IgD-negative memory B cell (primary cell): ENCODE results near the gene ITGA11. TPM values are rescaled to one million over a fixed set of nuclear protein-coding genes. Genes with fewer than 3 reads are reported as not detected.

Source experiments
- H3K27ac Mint-ChIP-seq, 3 donors: one replicate each; pipeline ENCODE4 v1.8.0; 2020 to 2022; ENCODE audit warnings: mild to moderate bottlenecking in 3 of 3, mixed read lengths in 3 of 3, moderate library complexity in 1 of 3
- H3K27me3 Mint-ChIP-seq: one replicate; pipeline ENCODE4 v1.8.0; 2021; ENCODE audit warnings: mixed read lengths
- H3K36me3 Mint-ChIP-seq: one replicate; pipeline ENCODE4 v1.8.0; 2020; ENCODE audit warnings: mild to moderate bottlenecking, mixed read lengths
- H3K4me1 Mint-ChIP-seq, 3 donors: one replicate each; pipeline ENCODE4 v1.8.0; 2020 to 2022; ENCODE audit warnings: mixed read lengths in 3 of 3, mild to moderate bottlenecking in 1 of 3
- H3K4me3 Mint-ChIP-seq, 4 donors: one replicate each; pipeline ENCODE4 v1.8.0; 2020 to 2022; ENCODE audit warnings: mild to moderate bottlenecking in 4 of 4, mixed read lengths in 4 of 4, moderate library complexity in 3 of 4
- H3K9me3 Mint-ChIP-seq, 3 donors: one replicate each; pipeline ENCODE4 v1.8.0; 2020 to 2021; ENCODE audit warnings: mixed read lengths in 3 of 3, mild to moderate bottlenecking in 1 of 3
- polyA plus RNA-seq: library from polyadenylated mRNA; unstranded; fragments of 300-500 nt; fragmentation: Illumina TruSeq; gene quantifications from one replicate; pipeline ENCODE4 v1.2.3, GENCODE V29; 2021

The ITGA11 gene
- polyA plus RNA-seq: not detected

GRCh38 chr15:68431792-68432401 lies at the start of gene ITGA11:
ITGA11 (minus strand) TSS chr15:68432163; CDS start chr15:68432066, 97 bp downstream.
- Mint-ChIP-seq H3K9me3 (peaks cover 0 to 4% (median 0%) of the 10 kb centered on the region in 3 donors), H3K27ac (no peak within 1 kb of the TSS), H3K27me3 (peaks cover 33% of the 10 kb centered on the region), H3K4me3 (peak within 1 kb of the TSS in 1 of 4 donors; percentile 72), H3K4me1 (peaks cover 0 to 5% (median 0%) of the 10 kb centered on the region in 3 donors), H3K36me3 (peaks cover 2% of the 10 kb centered on the region)

GRCh38 chr15:68481321-68481720 lies 49.4 kb upstream of the ITGA11 start:
- peaks cover 19% of the 10 kb centered on the region for H3K27me3 Mint-ChIP-seq

GRCh38 chr15:68480296-68480695 lies 48.3 kb upstream of the ITGA11 start:
- no peak overlapping the region for H3K27ac Mint-ChIP-seq
- H3K9me3 Mint-ChIP-seq: no peaks in the 10 kb centered on the region
- peaks cover 19% of the 10 kb centered on the region for H3K27me3 Mint-ChIP-seq
- no peaks in the 10 kb centered on the region for H3K36me3 Mint-ChIP-seq
- no peak overlapping the region for H3K4me3 Mint-ChIP-seq
- peaks cover 0 to 1% (median 0%) of the 10 kb centered on the region in 3 donors for H3K4me1 Mint-ChIP-seq

More at GRCh38 chr15:68481321-68481720, 49.4 kb upstream of the ITGA11 start:
- no peaks in the 10 kb centered on the region for H3K36me3 Mint-ChIP-seq
- no peak overlapping the region for H3K4me3 Mint-ChIP-seq
- H3K4me1 Mint-ChIP-seq: peaks cover 0 to 1% (median 0%) of the 10 kb centered on the region in 3 donors
- H3K9me3 Mint-ChIP-seq: no peaks in the 10 kb centered on the region
- H3K27ac Mint-ChIP-seq: no peak overlapping the region

DNA sequence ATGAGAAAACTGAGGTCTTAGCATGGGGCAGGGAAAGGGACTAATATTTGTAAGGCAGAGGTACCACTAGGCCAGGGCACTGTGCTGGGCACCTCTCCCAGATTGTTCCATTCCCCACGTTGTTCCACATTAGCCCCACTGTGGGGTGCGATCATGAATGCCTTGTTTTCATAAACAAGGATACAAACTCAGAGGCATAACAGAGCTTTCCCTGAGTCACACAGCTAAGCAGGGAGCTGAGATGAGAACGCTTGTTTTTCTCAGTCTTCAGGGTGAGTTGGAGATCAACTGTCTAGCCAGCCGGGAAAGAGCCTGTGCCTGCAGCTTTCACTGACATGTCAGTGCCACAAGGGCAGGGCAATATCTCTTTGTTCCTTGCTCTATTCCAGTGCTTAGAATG lies 47.9 kb upstream of the ITGA11 start:
- no peaks in the 10 kb centered on the region for H3K36me3 Mint-ChIP-seq
- no peak overlapping the region for H3K4me3 Mint-ChIP-seq

GRCh38 chr15:68479406-68479805 lies 47.4 kb upstream of the ITGA11 start:
- H3K27ac Mint-ChIP-seq: no peak overlapping the region
- H3K27me3 Mint-ChIP-seq: peaks cover 17% of the 10 kb centered on the region
- no peak overlapping the region for H3K4me3 Mint-ChIP-seq
- no peaks in the 10 kb centered on the region for H3K9me3 Mint-ChIP-seq
- H3K36me3 Mint-ChIP-seq: no peaks in the 10 kb centered on the region
- H3K4me1 Mint-ChIP-seq: peaks cover 0 to 1% (median 0%) of the 10 kb centered on the region in 3 donors

More for the DNA sequence above, 47.9 kb upstream of the ITGA11 start:
- Mint-ChIP-seq H3K27me3 (peaks cover 16% of the 10 kb centered on the region), H3K9me3 (no peaks in the 10 kb centered on the region), H3K4me1 (peaks cover 0 to 1% (median 0%) of the 10 kb centered on the region in 3 donors), H3K27ac (no peak overlapping the region)

GRCh38 chr15:68478853-68479252 lies 46.9 kb upstream of the ITGA11 start:
- Mint-ChIP-seq H3K4me3 (no peak overlapping the region), H3K9me3 (no peaks in the 10 kb centered on the region), H3K4me1 (no peaks in the 10 kb centered on the region), H3K36me3 (no peaks in the 10 kb centered on the region), H3K27me3 (peaks cover 20% of the 10 kb centered on the region), H3K27ac (peak overlapping the region in 1 of 3 donors; percentile 9)

- Mint-ChIP-seq H3K27ac (no peak overlapping the region), H3K4me3 (no peak overlapping the region), H3K36me3 (no peaks in the 10 kb centered on the region), H3K27me3 (peaks cover 14% of the 10 kb centered on the region), H3K9me3 (no peaks in the 10 kb centered on the region), H3K4me1 (no peaks in the 10 kb centered on the region)
Observed at GRCh38 chr15:68475449-68475848, 43.5 kb upstream of the ITGA11 start.

- H3K4me3 Mint-ChIP-seq: no peak overlapping the region
- no peaks in the 10 kb centered on the region for H3K4me1 Mint-ChIP-seq
- no peaks in the 10 kb centered on the region for H3K9me3 Mint-ChIP-seq
- H3K36me3 Mint-ChIP-seq: no peaks in the 10 kb centered on the region
- peaks cover 5% of the 10 kb centered on the region for H3K27me3 Mint-ChIP-seq
- H3K27ac Mint-ChIP-seq: no peak overlapping the region
Observed at GRCh38 chr15:68471541-68471940, 39.6 kb upstream of the ITGA11 start.

- H3K27ac Mint-ChIP-seq: no peak overlapping the region
- peaks cover 5% of the 10 kb centered on the region for H3K27me3 Mint-ChIP-seq
- H3K36me3 Mint-ChIP-seq: no peaks in the 10 kb centered on the region
- no peaks in the 10 kb centered on the region for H3K9me3 Mint-ChIP-seq
- H3K4me1 Mint-ChIP-seq: no peaks in the 10 kb centered on the region
- no peak overlapping the region for H3K4me3 Mint-ChIP-seq
Observed at GRCh38 chr15:68470976-68471375, 39.0 kb upstream of the ITGA11 start.

DNA sequence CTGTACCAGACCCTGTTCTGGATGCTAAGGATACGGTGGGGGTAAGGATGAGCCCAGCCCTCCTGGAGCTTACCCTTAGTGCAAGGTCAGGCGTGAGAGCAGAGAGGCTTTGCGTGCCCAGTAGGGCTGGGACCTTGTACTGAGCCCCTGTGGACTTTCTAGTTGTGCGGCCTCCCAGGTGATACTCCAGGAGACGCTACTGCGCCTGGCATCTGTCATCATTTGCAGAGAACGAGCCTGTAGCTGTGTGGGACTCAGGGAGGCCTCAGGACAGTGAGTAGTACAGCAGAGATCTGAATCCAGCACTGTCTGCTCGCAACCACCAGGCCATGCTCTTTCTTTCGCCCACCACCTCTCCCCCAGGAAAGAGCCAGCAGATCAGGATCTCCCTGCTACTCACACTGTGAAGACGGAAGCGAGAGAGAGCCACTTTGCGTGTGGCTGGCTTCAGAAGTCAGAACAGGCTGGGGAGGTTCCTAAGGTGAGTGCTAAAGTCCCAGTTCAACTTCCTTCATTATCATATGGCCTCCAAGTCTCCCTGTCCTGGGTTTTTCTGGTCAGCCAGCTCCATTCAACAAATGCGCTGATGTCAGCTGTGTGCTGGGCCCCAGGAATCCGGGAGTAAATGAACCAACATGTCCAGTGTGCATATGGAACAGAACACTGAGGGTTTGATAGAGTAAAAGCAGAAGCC lies 38.2 kb upstream of the ITGA11 start:
- Mint-ChIP-seq H3K4me3 (no peak overlapping the region), H3K4me1 (no peaks in the 10 kb centered on the region), H3K36me3 (peaks cover 2% of the 10 kb centered on the region), H3K27ac (no peak overlapping the region), H3K27me3 (peaks cover 5% of the 10 kb centered on the region), H3K9me3 (no peaks in the 10 kb centered on the region)

- H3K4me1 Mint-ChIP-seq: no peaks in the 10 kb centered on the region
- no peak overlapping the region for H3K4me3 Mint-ChIP-seq
- H3K27ac Mint-ChIP-seq: no peak overlapping the region
- H3K9me3 Mint-ChIP-seq: no peaks in the 10 kb centered on the region
- peaks cover 3% of the 10 kb centered on the region for H3K27me3 Mint-ChIP-seq
- H3K36me3 Mint-ChIP-seq: peaks cover 2% of the 10 kb centered on the region
Observed at GRCh38 chr15:68469162-68470048, 37.4 kb upstream of the ITGA11 start.

DNA sequence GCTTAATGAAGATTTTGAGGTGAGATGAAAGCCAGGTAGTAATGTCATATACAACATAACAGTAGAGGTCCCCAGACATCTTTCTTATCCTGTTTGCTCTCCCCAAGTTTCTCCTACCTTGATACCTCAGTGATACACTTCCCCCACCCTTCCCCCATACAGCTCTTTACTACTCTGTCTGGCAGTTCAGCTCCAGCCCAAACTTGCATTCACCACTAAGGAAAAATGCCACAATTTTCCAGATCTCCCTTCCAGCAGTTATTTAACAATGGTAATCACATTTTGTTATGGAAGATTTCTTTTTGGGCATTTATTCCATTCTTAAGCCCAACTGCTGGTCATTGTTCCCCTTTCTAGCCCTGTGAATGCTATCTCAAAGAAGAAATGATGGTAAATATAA lies 34.9 kb upstream of the ITGA11 start:
- no peaks in the 10 kb centered on the region for H3K9me3 Mint-ChIP-seq
- H3K36me3 Mint-ChIP-seq: peaks cover 2% of the 10 kb centered on the region
- no peaks in the 10 kb centered on the region for H3K4me1 Mint-ChIP-seq
- H3K27ac Mint-ChIP-seq: no peak overlapping the region
- no peak overlapping the region for H3K4me3 Mint-ChIP-seq
- no peaks in the 10 kb centered on the region for H3K27me3 Mint-ChIP-seq

GRCh38 chr15:68465861-68466560 lies 34.0 kb upstream of the ITGA11 start:
- Mint-ChIP-seq H3K27ac (no peak overlapping the region), H3K36me3 (peaks cover 2% of the 10 kb centered on the region), H3K9me3 (no peaks in the 10 kb centered on the region), H3K27me3 (no peaks in the 10 kb centered on the region), H3K4me1 (no peaks in the 10 kb centered on the region), H3K4me3 (no peak overlapping the region)

- no peaks in the 10 kb centered on the region for H3K4me1 Mint-ChIP-seq
- H3K4me3 Mint-ChIP-seq: no peak overlapping the region
- H3K27me3 Mint-ChIP-seq: no peaks in the 10 kb centered on the region
- H3K36me3 Mint-ChIP-seq: peaks cover 2% of the 10 kb centered on the region
- H3K9me3 Mint-ChIP-seq: peaks cover 0 to 1% (median 0%) of the 10 kb centered on the region in 3 donors
- no peak overlapping the region for H3K27ac Mint-ChIP-seq
Observed at GRCh38 chr15:68464448-68465090, 32.6 kb upstream of the ITGA11 start.
